HG02623 (cell line): ENCODE measurements around the gene FGF2.
"Not testable (repeated sequence)": the region's sequence is repeated elsewhere in the genome, so short reads cannot be mapped to it uniquely, and the experiment has no call there.

Experiments
- ATAC-seq: cut with Tn5 transposase; IDR thresholded peaks from one replicate; pipeline ENCODE4 v1.9.1; 2021; ENCODE audit warnings: moderate library complexity; ENCODE audit not compliant: unreplicated experiment

FGF2 gene

GRCh38 chr4:122826553-122827257 lies at the start of gene FGF2:
Gene FGF2, plus strand, starts transcription at chr4:122826831. Its CDS starts 344 bp downstream, at chr4:122827175.
- peak; percentile 12 for ATAC-seq

- no peak for ATAC-seq
Observed at GRCh38 chr4:122776916-122777315, 49.7 kb upstream of the FGF2 start.

- no peak for ATAC-seq
Observed at GRCh38 chr4:122777846-122778673, 48.6 kb upstream of the FGF2 start.

GRCh38 chr4:122781486-122781885 lies 45.1 kb upstream of the FGF2 start:
- ATAC-seq = no peak

GRCh38 chr4:122783301-122784215 lies 43.1 kb upstream of the FGF2 start:
- ATAC-seq = no peak

- no peak for ATAC-seq
Observed at GRCh38 chr4:122784261-122784660, 42.4 kb upstream of the FGF2 start.

- ATAC-seq = no peak
Observed at GRCh38 chr4:122785099-122785498, 41.5 kb upstream of the FGF2 start.

GRCh38 chr4:122786296-122786695 lies 40.3 kb upstream of the FGF2 start:
- ATAC-seq = not testable (repeated sequence)

GRCh38 chr4:122786920-122787319 lies 39.7 kb upstream of the FGF2 start:
- not testable (repeated sequence) for ATAC-seq

- no peak for ATAC-seq
Observed at GRCh38 chr4:122787940-122788339, 38.7 kb upstream of the FGF2 start.

- ATAC-seq = no peak
Observed at GRCh38 chr4:122788935-122789334, 37.7 kb upstream of the FGF2 start.

- no peak for ATAC-seq
Observed at GRCh38 chr4:122793811-122794210, 32.8 kb upstream of the FGF2 start.

GRCh38 chr4:122796801-122797404 lies 29.7 kb upstream of the FGF2 start:
- ATAC-seq = no peak

- no peak for ATAC-seq
Observed at GRCh38 chr4:122797405-122798094, 29.1 kb upstream of the FGF2 start.

- no peak for ATAC-seq
Observed at GRCh38 chr4:122798101-122798500, 28.5 kb upstream of the FGF2 start.

- no peak for ATAC-seq
Observed at GRCh38 chr4:122798917-122799316, 27.7 kb upstream of the FGF2 start.

GRCh38 chr4:122803788-122804208 lies 22.8 kb upstream of the FGF2 start:
- no peak for ATAC-seq

- ATAC-seq = no peak
Observed at GRCh38 chr4:122806981-122807679, 19.5 kb upstream of the FGF2 start.

GRCh38 chr4:122810669-122811068 lies 16.0 kb upstream of the FGF2 start:
- ATAC-seq = no peak
